HepG2 (cell line): ENCODE data around the gene PLPPR3. TPM values are rescaled to one million over a fixed set of nuclear protein-coding genes. Genes with fewer than 3 reads are reported as not detected.

ENCODE experiments used
- ELF4 ChIP-seq: sonication (generic); formaldehyde crosslinking; IDR thresholded peaks from 2 replicates; pipeline ENCODE4 v1.5.0; 2020; ENCODE audit warnings: missing genetic modification reagents, mild to moderate bottlenecking, moderate library complexity, borderline replicate concordance
- MED1 ChIP-seq: sonication (generic); formaldehyde crosslinking; IDR thresholded peaks from 2 replicates; pipeline ENCODE4 v1.4.0; 2020; ENCODE audit warnings: missing genetic modification reagents
- SOX6 ChIP-seq, 2 experiments: fragments of 450-650 bp in 1 of 2; sonication (generic) in 1 of 2; formaldehyde crosslinking in 1 of 2; IDR thresholded peaks; 2 replicates each; pipeline versions ENCODE4 v1.4.0 to v1.6.1; 2017 to 2020; ENCODE audit warnings: antibody characterized with exemption in 1 of 2, mild to moderate bottlenecking in 1 of 2, missing genetic modification reagents in 1 of 2
- TEAD3 ChIP-seq: optimal IDR thresholded peaks from 2 replicates; pipeline ENCODE3; 2016; ENCODE audit warnings: borderline replicate concordance
- ZFP82 ChIP-seq: sonication (generic); formaldehyde crosslinking; IDR thresholded peaks from 2 replicates; pipeline ENCODE4 v1.5.1; 2020; ENCODE audit warnings: mild to moderate bottlenecking, missing genetic modification reagents, borderline replicate concordance
- ZNF142 ChIP-seq: sonication (generic); formaldehyde crosslinking; IDR thresholded peaks from 2 replicates; pipeline ENCODE4 v1.4.0; 2020; ENCODE audit warnings: missing genetic modification reagents
- ZNF281 ChIP-seq: sonication (generic); formaldehyde crosslinking; IDR thresholded peaks from 2 replicates; pipeline ENCODE4 v1.4.0; 2020; ENCODE audit warnings: missing genetic modification reagents, borderline replicate concordance
- ZNF3 ChIP-seq: IDR thresholded peaks from 2 replicates; pipeline ENCODE4 v1.7.0; 2017; ENCODE audit warnings: inconsistent platforms
- ZNF460 ChIP-seq: sonication (generic); formaldehyde crosslinking; IDR thresholded peaks from 2 replicates; pipeline ENCODE4 v1.5.1; 2020; ENCODE audit warnings: missing genetic modification reagents, mild to moderate bottlenecking, borderline replicate concordance
- polyA plus RNA-seq, 8 experiments: library from polyadenylated mRNA; depleted of rRNA in 3 of 8; stranded (reverse) in 7 of 8; unstranded in 1 of 8; fragments of >200 nt; fragmentation: Illumina TruSeq in 4 of 8; extraction: Trizol in 4 of 8; gene quantifications; 2 replicates each; pipeline versions ENCODE4 v1.2.1 to v1.2.3, GENCODE V29; 2011 to 2016; ENCODE audit warnings: low read depth in 4 of 8, missing spikeins in 1 of 8, mixed read lengths in 1 of 8; ENCODE audit not compliant: insufficient read depth in 1 of 8
- total RNA-seq, 5 experiments: library from RNA; depleted of rRNA; stranded (reverse); fragments of >200 nt; fragmentation: Illumina TruSeq; extraction: Trizol; gene quantifications; 2 replicates each; pipeline ENCODE4 v1.2.3, GENCODE V29; 2016; ENCODE audit warnings: low read depth in 1 of 5
- TF ChIP-seq, protein P1 (sequence below): sonication (generic); formaldehyde crosslinking; IDR thresholded peaks from 2 replicates; pipeline ENCODE4 v1.4.0; 2020; ENCODE audit warnings: mild to moderate bottlenecking, missing genetic modification reagents
- TF ChIP-seq, protein P2 (sequence below): sonication (generic); formaldehyde crosslinking; IDR thresholded peaks from 2 replicates; pipeline ENCODE4 v1.5.1; 2020; ENCODE audit warnings: mild to moderate bottlenecking, moderate library complexity, missing genetic modification reagents
- TF ChIP-seq, protein P3 (sequence below): sonication (generic); formaldehyde crosslinking; IDR thresholded peaks from 2 replicates; pipeline ENCODE4 v1.8.1; 2022; ENCODE audit warnings: low read depth, mild to moderate bottlenecking, missing genetic modification reagents

The PLPPR3 gene
- total and polyA plus RNA-seq, 2 of the 13 experiments (the other 11 are each of a cell fraction or from before 2014, with no cell fraction given), result 0.07 to 0.16 TPM

GRCh38 chr19:789701-790060 is 32.1 kb downstream of the PLPPR3 start (continued):
- peak; percentile 99 for TF ChIP-seq ZNF460
- no peak for TF ChIP-seq SOX6 (IDR thresholded peaks at IDR 0.05)
- peak; percentile 35; the same call in 1 of the 2 replicates for TF ChIP-seq SOX6 (CRISPR knock-in tag; IDR thresholded peaks at IDR 0.05)
- peak; percentile 40; the same call in 1 of the 2 replicates for TF ChIP-seq MED1 (CRISPR knock-in tag)
- TF ChIP-seq ZFP82 (CRISPR knock-in tag), result no peak
- TF ChIP-seq ZNF142, result peak; percentile 34; the same call in 1 of the 2 replicates
- no peak for TF ChIP-seq ZNF3 (CRISPR knock-in tag)
- TF ChIP-seq, protein P1, sequence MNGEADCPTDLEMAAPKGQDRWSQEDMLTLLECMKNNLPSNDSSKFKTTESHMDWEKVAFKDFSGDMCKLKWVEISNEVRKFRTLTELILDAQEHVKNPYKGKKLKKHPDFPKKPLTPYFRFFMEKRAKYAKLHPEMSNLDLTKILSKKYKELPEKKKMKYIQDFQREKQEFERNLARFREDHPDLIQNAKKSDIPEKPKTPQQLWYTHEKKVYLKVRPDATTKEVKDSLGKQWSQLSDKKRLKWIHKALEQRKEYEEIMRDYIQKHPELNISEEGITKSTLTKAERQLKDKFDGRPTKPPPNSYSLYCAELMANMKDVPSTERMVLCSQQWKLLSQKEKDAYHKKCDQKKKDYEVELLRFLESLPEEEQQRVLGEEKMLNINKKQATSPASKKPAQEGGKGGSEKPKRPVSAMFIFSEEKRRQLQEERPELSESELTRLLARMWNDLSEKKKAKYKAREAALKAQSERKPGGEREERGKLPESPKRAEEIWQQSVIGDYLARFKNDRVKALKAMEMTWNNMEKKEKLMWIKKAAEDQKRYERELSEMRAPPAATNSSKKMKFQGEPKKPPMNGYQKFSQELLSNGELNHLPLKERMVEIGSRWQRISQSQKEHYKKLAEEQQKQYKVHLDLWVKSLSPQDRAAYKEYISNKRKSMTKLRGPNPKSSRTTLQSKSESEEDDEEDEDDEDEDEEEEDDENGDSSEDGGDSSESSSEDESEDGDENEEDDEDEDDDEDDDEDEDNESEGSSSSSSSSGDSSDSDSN (CRISPR knock-in tag), result peak; percentile 13; the same call in 1 of the 2 replicates
- no peak for TF ChIP-seq ELF4
- peak; percentile 51; the same call in 1 of the 2 replicates for TF ChIP-seq ZNF281
- TF ChIP-seq, protein P2, sequence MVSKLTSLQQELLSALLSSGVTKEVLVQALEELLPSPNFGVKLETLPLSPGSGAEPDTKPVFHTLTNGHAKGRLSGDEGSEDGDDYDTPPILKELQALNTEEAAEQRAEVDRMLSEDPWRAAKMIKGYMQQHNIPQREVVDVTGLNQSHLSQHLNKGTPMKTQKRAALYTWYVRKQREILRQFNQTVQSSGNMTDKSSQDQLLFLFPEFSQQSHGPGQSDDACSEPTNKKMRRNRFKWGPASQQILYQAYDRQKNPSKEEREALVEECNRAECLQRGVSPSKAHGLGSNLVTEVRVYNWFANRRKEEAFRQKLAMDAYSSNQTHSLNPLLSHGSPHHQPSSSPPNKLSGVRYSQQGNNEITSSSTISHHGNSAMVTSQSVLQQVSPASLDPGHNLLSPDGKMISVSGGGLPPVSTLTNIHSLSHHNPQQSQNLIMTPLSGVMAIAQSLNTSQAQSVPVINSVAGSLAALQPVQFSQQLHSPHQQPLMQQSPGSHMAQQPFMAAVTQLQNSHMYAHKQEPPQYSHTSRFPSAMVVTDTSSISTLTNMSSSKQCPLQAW (CRISPR knock-in tag), result 0 out of 2 replicates have a peak, but pooled peaks have one; percentile 33
- TF ChIP-seq, protein P3, sequence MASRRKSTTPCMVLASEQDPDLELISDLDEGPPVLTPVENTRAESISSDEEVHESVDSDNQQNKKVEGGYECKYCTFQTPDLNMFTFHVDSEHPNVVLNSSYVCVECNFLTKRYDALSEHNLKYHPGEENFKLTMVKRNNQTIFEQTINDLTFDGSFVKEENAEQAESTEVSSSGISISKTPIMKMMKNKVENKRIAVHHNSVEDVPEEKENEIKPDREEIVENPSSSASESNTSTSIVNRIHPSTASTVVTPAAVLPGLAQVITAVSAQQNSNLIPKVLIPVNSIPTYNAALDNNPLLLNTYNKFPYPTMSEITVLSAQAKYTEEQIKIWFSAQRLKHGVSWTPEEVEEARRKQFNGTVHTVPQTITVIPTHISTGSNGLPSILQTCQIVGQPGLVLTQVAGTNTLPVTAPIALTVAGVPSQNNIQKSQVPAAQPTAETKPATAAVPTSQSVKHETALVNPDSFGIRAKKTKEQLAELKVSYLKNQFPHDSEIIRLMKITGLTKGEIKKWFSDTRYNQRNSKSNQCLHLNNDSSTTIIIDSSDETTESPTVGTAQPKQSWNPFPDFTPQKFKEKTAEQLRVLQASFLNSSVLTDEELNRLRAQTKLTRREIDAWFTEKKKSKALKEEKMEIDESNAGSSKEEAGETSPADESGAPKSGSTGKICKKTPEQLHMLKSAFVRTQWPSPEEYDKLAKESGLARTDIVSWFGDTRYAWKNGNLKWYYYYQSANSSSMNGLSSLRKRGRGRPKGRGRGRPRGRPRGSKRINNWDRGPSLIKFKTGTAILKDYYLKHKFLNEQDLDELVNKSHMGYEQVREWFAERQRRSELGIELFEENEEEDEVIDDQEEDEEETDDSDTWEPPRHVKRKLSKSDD (CRISPR knock-in tag), result peak; percentile 33; the same call in 1 of the 2 replicates
- peak; percentile 15 for TF ChIP-seq TEAD3
